ENCODE measurements around the gene MIGA2. TPM values are rescaled to one million over a fixed set of nuclear protein-coding genes. Genes with fewer than 3 reads are reported as not detected.
A peak's percentile ranks its signal among the peaks of the same experiment; 100 is the strongest.

The MIGA2 gene
- total and polyA plus RNA-seq, 7 experiments from 2014 or later: 7.1 to 73.4 (median 60.2) TPM

- peaks cover 0 to 43% (median 0%) of the 10 kb centered on the region in 3 experiments for H3K36me3 ChIP-seq (ENCODE audit: control insufficient read depth in 2 of 3, insufficient read depth in 3 of 3, low read length in 3 of 3)
- DNase-seq (no peak), ATAC-seq (no peak)
- H3K27ac Mint-ChIP-seq: peak overlapping the region in 1 of 9 donors; percentile 31
- no peaks in the 10 kb centered on the region for H3K27me3 ChIP-seq (ENCODE audit: control insufficient read depth in 2 of 2, insufficient read depth in 2 of 2, low read length in 2 of 2)
- H3K36me3 Mint-ChIP-seq: peaks cover 0 to 23% (median 4%) of the 10 kb centered on the region in 5 donors
- H3K9me3 ChIP-seq (ENCODE audit: control insufficient read depth in 2 of 3, low read length in 3 of 3): no peaks in the 10 kb centered on the region
- H3K27me3 Mint-ChIP-seq: no peaks in the 10 kb centered on the region
- no peak overlapping the region for H3K27ac ChIP-seq (ENCODE audit: low read depth, low read length)
- H3K9me3 Mint-ChIP-seq: no peaks in the 10 kb centered on the region
- H3K4me1 ChIP-seq (ENCODE audit: control insufficient read depth in 2 of 2, insufficient read depth in 2 of 2, low read length in 2 of 2): no peaks in the 10 kb centered on the region
- intact Hi-C loops (cut with micrococcal nuclease): no loop called here
- no peak overlapping the region for H3K4me3 ChIP-seq (ENCODE audit: low read length)
- no peak overlapping the region for H3K4me3 Mint-ChIP-seq
- ChIA-PET POLR2A (no interaction called here), CTCF (no interaction called here)
- no peaks in the 10 kb centered on the region for H3K4me1 Mint-ChIP-seq
These were observed 17.9 kb downstream of the MIGA2 start for GRCh38 chr9:129054163-129054851.

DNA sequence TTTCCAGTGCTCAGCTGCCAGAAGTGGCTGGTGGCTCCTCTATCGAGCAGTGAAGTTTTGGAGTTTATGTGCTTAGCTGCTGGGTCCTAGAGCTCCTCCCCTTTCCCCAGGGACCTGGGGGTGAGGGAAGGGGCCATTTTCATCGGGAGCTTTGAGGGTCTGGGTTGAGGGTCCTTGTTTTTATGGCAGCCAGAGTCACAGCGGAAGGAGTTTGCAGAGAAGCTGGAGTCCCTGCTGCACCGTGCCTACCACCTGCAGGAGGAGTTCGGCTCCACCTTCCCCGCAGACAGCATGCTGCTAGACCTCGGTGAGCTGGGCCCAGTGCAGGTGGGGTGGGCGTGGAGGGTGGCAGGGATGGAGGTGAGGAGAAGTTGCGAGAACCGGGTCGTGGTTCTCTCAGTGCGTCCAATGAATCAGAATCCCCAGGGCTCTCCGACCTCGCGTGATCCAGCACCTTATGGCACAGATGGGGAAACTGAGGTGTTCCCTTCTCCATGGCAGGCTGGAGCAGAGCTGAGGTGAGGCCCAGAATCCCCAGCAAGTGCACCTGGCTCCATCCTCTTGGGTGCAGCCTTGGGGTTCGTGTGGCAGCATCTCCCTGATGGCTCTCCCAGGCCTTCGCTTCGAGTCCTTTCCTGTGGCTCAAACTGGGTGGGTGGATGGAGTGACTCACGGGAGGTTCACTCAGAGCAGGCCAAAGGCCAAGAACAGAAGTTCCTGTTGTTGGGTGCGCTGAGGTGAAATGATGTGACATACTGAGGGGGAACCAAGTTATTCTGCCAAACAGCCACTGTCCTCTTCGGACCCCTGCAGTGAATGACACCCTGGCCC lies 22.8 kb downstream of the MIGA2 start:
- CTCF ChIA-PET: no interaction called here
- Mint-ChIP-seq H3K27me3 (no peaks in the 10 kb centered on the region), H3K36me3 (peaks cover 0 to 33% (median 4%) of the 10 kb centered on the region in 5 donors), H3K4me3 (no peak overlapping the region), H3K9me3 (no peaks in the 10 kb centered on the region), H3K27ac (peak overlapping the region in 1 of 9 donors; percentile 25), H3K4me1 (no peaks in the 10 kb centered on the region)
- Histone ChIP-seq H3K9me3 (ENCODE audit: control insufficient read depth in 2 of 3, low read length in 3 of 3) (no peaks in the 10 kb centered on the region), H3K36me3 (ENCODE audit: control insufficient read depth in 2 of 3, insufficient read depth in 3 of 3, low read length in 3 of 3) (peaks cover 0 to 53% (median 0%) of the 10 kb centered on the region in 3 experiments), H3K4me3 (ENCODE audit: low read length) (no peak overlapping the region), H3K27ac (ENCODE audit: low read depth, low read length) (no peak overlapping the region), H3K27me3 (ENCODE audit: control insufficient read depth in 2 of 2, insufficient read depth in 2 of 2, low read length in 2 of 2) (no peaks in the 10 kb centered on the region), H3K4me1 (ENCODE audit: control insufficient read depth in 2 of 2, insufficient read depth in 2 of 2, low read length in 2 of 2) (no peaks in the 10 kb centered on the region)
- no peak for ATAC-seq
- POLR2A ChIA-PET: interaction anchor here (0.9 to 1.3 kb wide), 2 partner anchors 8 to 15 kb away, joined by 3 read pairs; no protein-coding TSS in a partner anchor
- intact Hi-C loops (cut with micrococcal nuclease): no loop called here
- DNase-seq: no peak

DNA sequence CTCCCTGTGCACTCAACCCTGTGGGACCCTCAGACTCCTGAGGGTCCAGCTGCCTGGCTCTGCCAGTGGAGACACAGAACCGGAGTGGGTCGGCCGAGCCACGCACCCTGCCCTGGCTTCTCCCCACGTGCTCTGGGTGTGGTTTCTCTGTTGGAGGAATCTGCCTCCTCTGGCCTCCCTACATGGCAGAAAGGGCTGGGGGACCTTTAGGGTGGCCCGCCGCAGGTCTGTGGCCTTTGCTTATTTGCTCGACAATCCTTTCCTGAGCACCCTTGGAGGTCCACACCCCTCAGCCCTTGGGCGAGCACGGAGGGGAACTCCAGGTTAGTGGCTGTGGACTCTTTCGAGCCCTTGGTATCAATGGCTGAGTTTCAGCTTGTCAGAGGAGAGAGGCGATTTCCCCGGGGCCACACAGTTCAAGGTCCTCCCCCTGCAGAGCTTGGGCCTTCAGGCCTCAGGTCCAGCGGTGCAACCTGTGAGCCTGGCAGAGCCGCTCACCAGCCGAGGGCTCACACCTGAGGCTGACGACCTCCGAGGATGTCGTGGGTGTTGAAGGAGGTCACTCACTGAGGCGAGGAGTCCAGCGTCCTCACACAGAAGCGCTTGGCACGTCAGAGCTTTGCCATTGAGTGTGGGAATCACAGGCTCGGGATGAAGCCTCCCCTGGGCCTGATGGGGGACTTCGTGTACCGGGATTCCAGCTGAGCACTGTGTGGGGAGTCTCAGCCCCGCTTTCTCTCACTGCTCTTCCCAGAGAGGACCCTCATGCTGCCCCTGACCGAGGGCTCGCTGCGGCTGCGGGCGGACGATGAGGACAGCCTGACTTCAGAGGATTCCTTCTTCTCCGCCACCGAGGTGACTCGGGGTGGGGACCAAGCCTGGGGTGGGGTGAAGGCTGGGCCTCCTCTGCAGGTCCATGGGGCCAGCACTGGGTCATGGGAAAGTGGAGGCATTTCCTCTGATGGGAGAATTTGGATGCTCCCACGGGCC lies 23.7 kb downstream of the MIGA2 start:
- Mint-ChIP-seq H3K9me3 (no peaks in the 10 kb centered on the region), H3K36me3 (peaks cover 0 to 31% (median 4%) of the 10 kb centered on the region in 5 donors), H3K4me1 (no peaks in the 10 kb centered on the region), H3K27me3 (no peaks in the 10 kb centered on the region), H3K4me3 (no peak overlapping the region), H3K27ac (no peak overlapping the region)
- intact Hi-C loops (cut with micrococcal nuclease): no loop called here
- Histone ChIP-seq H3K4me1 (ENCODE audit: control insufficient read depth in 2 of 2, insufficient read depth in 2 of 2, low read length in 2 of 2) (no peaks in the 10 kb centered on the region), H3K27me3 (ENCODE audit: control insufficient read depth in 2 of 2, insufficient read depth in 2 of 2, low read length in 2 of 2) (no peaks in the 10 kb centered on the region), H3K9me3 (ENCODE audit: control insufficient read depth in 2 of 3, low read length in 3 of 3) (no peaks in the 10 kb centered on the region), H3K4me3 (ENCODE audit: low read length) (no peak overlapping the region), H3K27ac (ENCODE audit: low read depth, low read length) (no peak overlapping the region), H3K36me3 (ENCODE audit: control insufficient read depth in 2 of 3, insufficient read depth in 3 of 3, low read length in 3 of 3) (peaks cover 0 to 52% (median 0%) of the 10 kb centered on the region in 3 experiments)
- ChIA-PET CTCF (no interaction called here), POLR2A (interaction anchor here (0.6 to 1.3 kb wide), 2 partner anchors 9 to 335 kb away, joined by 3 read pairs; no protein-coding TSS in a partner anchor)
- no peak for DNase-seq
- no peak for ATAC-seq

GRCh38 chr9:129060991-129061390 lies 24.6 kb downstream of the MIGA2 start:
- H3K36me3 Mint-ChIP-seq: peaks cover 0 to 38% (median 4%) of the 10 kb centered on the region in 5 donors
- DNase-seq (no peak), ATAC-seq (no peak)
- H3K4me1 ChIP-seq (ENCODE audit: control insufficient read depth in 2 of 2, insufficient read depth in 2 of 2, low read length in 2 of 2): no peaks in the 10 kb centered on the region
- POLR2A ChIA-PET: no interaction called here
- H3K27ac ChIP-seq (ENCODE audit: low read depth, low read length): no peak overlapping the region
- no peak overlapping the region for H3K4me3 Mint-ChIP-seq
- CTCF ChIA-PET: no interaction called here
- H3K9me3 Mint-ChIP-seq: no peaks in the 10 kb centered on the region
- peaks cover 0 to 54% (median 4%) of the 10 kb centered on the region in 3 experiments for H3K36me3 ChIP-seq (ENCODE audit: control insufficient read depth in 2 of 3, insufficient read depth in 3 of 3, low read length in 3 of 3)
- H3K4me3 ChIP-seq (ENCODE audit: low read length): no peak overlapping the region
- no peak overlapping the region for H3K27ac Mint-ChIP-seq
- H3K4me1 Mint-ChIP-seq: no peaks in the 10 kb centered on the region
- intact Hi-C loops (cut with micrococcal nuclease): no loop called here
- no peaks in the 10 kb centered on the region for H3K27me3 Mint-ChIP-seq
- no peaks in the 10 kb centered on the region for H3K9me3 ChIP-seq (ENCODE audit: control insufficient read depth in 2 of 3, low read length in 3 of 3)
- H3K27me3 ChIP-seq (ENCODE audit: control insufficient read depth in 2 of 2, insufficient read depth in 2 of 2, low read length in 2 of 2): no peaks in the 10 kb centered on the region

DNA sequence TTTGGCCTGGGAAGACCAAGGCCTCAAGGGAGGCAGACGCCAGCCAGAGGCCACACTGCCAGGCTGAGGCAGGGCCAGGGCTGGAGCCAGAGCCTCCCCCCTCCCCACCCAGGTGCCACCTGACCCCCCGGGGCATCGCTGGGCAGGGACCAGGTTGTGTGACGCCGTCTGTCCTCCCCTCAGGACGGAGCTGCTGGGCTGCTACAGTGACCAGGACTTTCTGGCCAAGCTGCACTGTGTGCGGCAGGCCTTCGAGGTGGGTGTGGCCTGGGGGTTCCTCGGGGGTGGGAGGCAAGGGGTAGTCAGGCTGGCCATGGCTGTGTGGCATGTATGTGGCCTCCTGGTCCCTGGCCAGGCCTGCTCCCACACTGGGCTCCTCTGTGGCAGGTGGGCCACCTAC lies 26.6 kb downstream of the MIGA2 start:
- Histone ChIP-seq H3K4me1 (ENCODE audit: control insufficient read depth in 2 of 2, insufficient read depth in 2 of 2, low read length in 2 of 2) (peaks cover 0 to 3% of the 10 kb centered on the region in 2 donors), H3K36me3 (ENCODE audit: control insufficient read depth in 2 of 3, insufficient read depth in 3 of 3, low read length in 3 of 3) (peaks cover 0 to 65% (median 4%) of the 10 kb centered on the region in 3 experiments), H3K27me3 (ENCODE audit: control insufficient read depth in 2 of 2, insufficient read depth in 2 of 2, low read length in 2 of 2) (no peaks in the 10 kb centered on the region), H3K27ac (ENCODE audit: low read depth, low read length) (no peak overlapping the region), H3K9me3 (ENCODE audit: control insufficient read depth in 2 of 3, low read length in 3 of 3) (no peaks in the 10 kb centered on the region), H3K4me3 (ENCODE audit: low read length) (no peak overlapping the region)
- ChIA-PET CTCF (no interaction called here), POLR2A (no interaction called here)
- DNase-seq (no peak), ATAC-seq (no peak)
- H3K9me3 Mint-ChIP-seq: no peaks in the 10 kb centered on the region
- H3K27ac Mint-ChIP-seq: no peak overlapping the region
- H3K4me1 Mint-ChIP-seq: peaks cover 0 to 1% (median under 1%) of the 10 kb centered on the region in 7 donors
- H3K36me3 Mint-ChIP-seq: peaks cover 0 to 40% (median 4%) of the 10 kb centered on the region in 5 donors
- H3K27me3 Mint-ChIP-seq: no peaks in the 10 kb centered on the region
- no peak overlapping the region for H3K4me3 Mint-ChIP-seq
- intact Hi-C loops (cut with micrococcal nuclease): no loop called here

DNA sequence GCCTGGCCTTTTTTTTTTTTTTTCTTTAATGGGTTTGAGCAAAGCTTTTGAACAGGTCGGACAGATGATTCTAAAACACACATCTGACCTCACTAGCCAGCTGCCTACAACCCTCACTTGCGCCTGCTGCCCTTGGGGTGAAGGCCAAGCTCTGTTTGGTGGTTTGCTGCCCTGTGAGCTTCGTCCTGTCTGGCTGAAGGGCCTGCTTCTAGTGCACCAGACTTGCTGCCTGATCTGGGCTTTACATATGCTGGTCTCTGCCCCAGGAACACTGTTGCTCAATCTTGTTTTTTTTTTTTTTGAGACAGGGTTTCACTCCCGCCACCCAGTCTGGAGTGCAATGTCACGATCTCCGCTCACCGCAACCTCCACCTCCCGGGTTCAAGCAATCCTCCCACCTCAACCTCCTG lies 28.1 kb downstream of the MIGA2 start:
- H3K27ac Mint-ChIP-seq: no peak overlapping the region
- peaks cover 0 to 31% (median 4%) of the 10 kb centered on the region in 5 donors for H3K36me3 Mint-ChIP-seq
- no peak for ATAC-seq

More for the DNA sequence above, 28.1 kb downstream of the MIGA2 start:
- Histone ChIP-seq H3K27ac (ENCODE audit: low read depth, low read length) (no peak overlapping the region), H3K27me3 (ENCODE audit: control insufficient read depth in 2 of 2, insufficient read depth in 2 of 2, low read length in 2 of 2) (no peaks in the 10 kb centered on the region), H3K36me3 (ENCODE audit: control insufficient read depth in 2 of 3, insufficient read depth in 3 of 3, low read length in 3 of 3) (peaks cover 0 to 59% (median 4%) of the 10 kb centered on the region in 3 experiments), H3K9me3 (ENCODE audit: control insufficient read depth in 2 of 3, low read length in 3 of 3) (no peaks in the 10 kb centered on the region), H3K4me3 (ENCODE audit: low read length) (no peak overlapping the region), H3K4me1 (ENCODE audit: control insufficient read depth in 2 of 2, insufficient read depth in 2 of 2, low read length in 2 of 2) (peaks cover under 1 to 17% of the 10 kb centered on the region in 2 donors)
- Mint-ChIP-seq H3K4me1 (peaks cover 12 to 15% (median 14%) of the 10 kb centered on the region in 7 donors), H3K4me3 (no peak overlapping the region), H3K9me3 (no peaks in the 10 kb centered on the region), H3K27me3 (no peaks in the 10 kb centered on the region)
- ChIA-PET POLR2A (no interaction called here), CTCF (interaction anchor here (0.6 kb wide), 1 partner anchor 67 kb away, joined by 3 read pairs; no protein-coding TSS in a partner anchor)
- intact Hi-C loops (cut with micrococcal nuclease): no loop called here
- no peak for DNase-seq
